CD4-positive, alpha-beta T cell treated with Interleukin-15 for 1 hour (primary cell): Measurements from ENCODE around the gene LAIR2.
"Not testable (repeated sequence)": the region's sequence is repeated elsewhere in the genome, so short reads cannot be mapped to it uniquely, and the experiment has no call there.

Experiments
- DNase-seq: peaks from one replicate; pipeline ENCODE4 v3.0.0-alpha.2; 2020

Gene LAIR2

GRCh38 chr19:54495284-54495683, 7.3 kb upstream of the LAIR2 start:
- DNase-seq, result not testable (repeated sequence)

- DNase-seq, result not testable (repeated sequence)
Measured at GRCh38 chr19:54497747-54498450, 4.7 kb upstream of the LAIR2 start.

- not testable (repeated sequence) for DNase-seq
Measured at GRCh38 chr19:54498451-54498772, 4.2 kb upstream of the LAIR2 start.

GRCh38 chr19:54505542-54505941, 2.9 kb downstream of the LAIR2 start:
- not testable (repeated sequence) for DNase-seq

GRCh38 chr19:54506079-54506478, 3.4 kb downstream of the LAIR2 start:
- DNase-seq, result no peak

GRCh38 chr19:54507038-54507717, 4.5 kb downstream of the LAIR2 start:
- DNase-seq, result not testable (repeated sequence)

GRCh38 chr19:54507824-54508223, 5.2 kb downstream of the LAIR2 start:
- no peak for DNase-seq

- DNase-seq, result not testable (repeated sequence)
Measured at GRCh38 chr19:54508487-54508886, 5.9 kb downstream of the LAIR2 start.

- not testable (repeated sequence) for DNase-seq
Measured at GRCh38 chr19:54509200-54509940, 6.7 kb downstream of the LAIR2 start.

GRCh38 chr19:54515156-54515555, 12.5 kb downstream of the LAIR2 start:
- no peak for DNase-seq

GRCh38 chr19:54517483-54517882, 14.9 kb downstream of the LAIR2 start:
- peak; percentile 41 for DNase-seq

- DNase-seq, result no peak
Measured at GRCh38 chr19:54518844-54519243, 16.2 kb downstream of the LAIR2 start.

GRCh38 chr19:54521022-54521859, 18.6 kb downstream of the LAIR2 start:
- DNase-seq, result no peak

GRCh38 chr19:54521860-54522513, 19.4 kb downstream of the LAIR2 start:
- no peak for DNase-seq

GRCh38 chr19:54523403-54523802, 20.8 kb downstream of the LAIR2 start:
- DNase-seq, result no peak

- no peak for DNase-seq
Measured at GRCh38 chr19:54525636-54526035, 23.0 kb downstream of the LAIR2 start.

GRCh38 chr19:54526972-54527371, 24.3 kb downstream of the LAIR2 start:
- no peak for DNase-seq

- no peak for DNase-seq
Measured at GRCh38 chr19:54530866-54531265, 28.2 kb downstream of the LAIR2 start.

GRCh38 chr19:54532528-54532927, 29.9 kb downstream of the LAIR2 start:
- DNase-seq, result peak; percentile 29

GRCh38 chr19:54533476-54533875, 30.8 kb downstream of the LAIR2 start:
- DNase-seq, result no peak

GRCh38 chr19:54534156-54534555, 31.5 kb downstream of the LAIR2 start:
- no peak for DNase-seq

GRCh38 chr19:54535601-54536000, 33.0 kb downstream of the LAIR2 start:
- DNase-seq, result no peak
